Left ventricle myocardium inferior (tissue), 1 donor: ENCODE measurements around the gene PLEKHA6. TPM values are rescaled to one million over a fixed set of nuclear protein-coding genes. Genes with fewer than 3 reads are reported as not detected.
A peak's percentile ranks its signal among the peaks of the same experiment; 100 is the strongest.

ENCODE experiments used
- DNase-seq: peaks from one replicate; pipeline ENCODE4 v3.0.0-alpha.2; 2020
- H3K27ac ChIP-seq: fragments of 200-600 bp; replicated peaks from 2 replicates; pipeline ENCODE4 v1.8.0; 2021
- H3K27me3 ChIP-seq: fragments of 200-600 bp; 2 replicates; pipeline ENCODE4 v1.8.0; 2021; ENCODE audit warnings: low read depth
- H3K36me3 ChIP-seq: fragments of 200-600 bp; 2 replicates; pipeline ENCODE4 v1.8.0; 2021
- H3K4me1 ChIP-seq: fragments of 200-600 bp; 2 replicates; pipeline ENCODE4 v1.8.0; 2021
- H3K4me3 ChIP-seq: fragments of 200-600 bp; 2 replicates; pipeline ENCODE4 v1.8.0; 2021; ENCODE audit warnings: mild to moderate bottlenecking, moderate library complexity
- H3K9me3 ChIP-seq: fragments of 200-600 bp; replicated peaks from 2 replicates; pipeline ENCODE4 v1.8.0; 2021
- CTCF ChIP-seq: fragments of 200-600 bp; IDR thresholded peaks from 2 replicates; pipeline ENCODE4 v1.8.0; 2021; ENCODE audit warnings: antibody characterized with exemption, mild to moderate bottlenecking, borderline replicate concordance
- intact Hi-C: fragments of 100-400 bp; cut with micrococcal nuclease; formaldehyde crosslinking; loops from one replicate; pipeline ENCODE4 v1.11.0; 2022
- total RNA-seq: library from RNA; stranded (reverse); fragmentation: NEBNext Ultra II Directional; extraction: Animal tissue kit (Norgen Biotek cat#: 25700); gene quantifications from one replicate; pipeline ENCODE4 v1.2.1, GENCODE V29; 2021
- donor health status: DM: no; HTN: yes; CAD: no; lungs with severe emphysema.

The PLEKHA6 gene
- total RNA-seq, 1 donor from 2014 or later = 28.8 TPM

GRCh38 chr1:204283711-204284651 lies 75.7 kb downstream of the PLEKHA6 start:
- Histone ChIP-seq H3K27me3 (no peaks in the 10 kb centered on the region), H3K36me3 (no peaks in the 10 kb centered on the region), H3K27ac (peak overlapping the region; percentile 90), H3K9me3 (no peaks in the 10 kb centered on the region), H3K4me3 (peak overlapping the region; percentile 61), H3K4me1 (peaks cover 98% of the 10 kb centered on the region)
- peak; percentile 26 for TF ChIP-seq CTCF
- DNase-seq = no peak
- intact Hi-C loops = no loop called here

DNA sequence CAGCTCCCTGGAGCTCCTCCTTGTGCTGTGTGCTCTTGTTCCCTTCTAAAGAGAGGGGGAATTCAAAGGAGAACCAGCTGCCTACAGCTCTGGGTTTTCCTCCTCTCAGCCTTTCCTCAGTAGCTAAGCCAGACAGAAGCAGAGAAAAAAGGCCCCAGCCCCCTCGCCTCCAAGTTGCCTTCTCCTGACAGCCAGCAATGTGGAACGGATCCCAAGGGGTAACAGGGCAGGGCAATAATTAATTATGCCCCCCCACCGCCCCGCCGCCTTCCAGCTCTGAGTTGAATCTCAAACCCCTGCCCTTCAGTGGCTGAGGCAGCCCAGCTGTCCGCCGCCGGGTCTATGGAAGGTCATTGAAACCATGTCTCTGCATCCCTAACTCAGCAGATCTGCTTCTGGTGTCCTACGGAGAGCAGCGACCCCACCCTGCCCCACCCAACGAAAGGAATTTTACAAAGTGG lies 76.9 kb downstream of the PLEKHA6 start:
- TF ChIP-seq CTCF = no peak
- H3K27me3 ChIP-seq = no peaks in the 10 kb centered on the region
- no peak overlapping the region for H3K4me3 ChIP-seq
- no peaks in the 10 kb centered on the region for H3K36me3 ChIP-seq
- H3K4me1 ChIP-seq = peaks cover 97% of the 10 kb centered on the region
- H3K27ac ChIP-seq = peak overlapping the region; percentile 90
- H3K9me3 ChIP-seq = no peaks in the 10 kb centered on the region
- intact Hi-C loops = no loop called here
- no peak for DNase-seq

DNA sequence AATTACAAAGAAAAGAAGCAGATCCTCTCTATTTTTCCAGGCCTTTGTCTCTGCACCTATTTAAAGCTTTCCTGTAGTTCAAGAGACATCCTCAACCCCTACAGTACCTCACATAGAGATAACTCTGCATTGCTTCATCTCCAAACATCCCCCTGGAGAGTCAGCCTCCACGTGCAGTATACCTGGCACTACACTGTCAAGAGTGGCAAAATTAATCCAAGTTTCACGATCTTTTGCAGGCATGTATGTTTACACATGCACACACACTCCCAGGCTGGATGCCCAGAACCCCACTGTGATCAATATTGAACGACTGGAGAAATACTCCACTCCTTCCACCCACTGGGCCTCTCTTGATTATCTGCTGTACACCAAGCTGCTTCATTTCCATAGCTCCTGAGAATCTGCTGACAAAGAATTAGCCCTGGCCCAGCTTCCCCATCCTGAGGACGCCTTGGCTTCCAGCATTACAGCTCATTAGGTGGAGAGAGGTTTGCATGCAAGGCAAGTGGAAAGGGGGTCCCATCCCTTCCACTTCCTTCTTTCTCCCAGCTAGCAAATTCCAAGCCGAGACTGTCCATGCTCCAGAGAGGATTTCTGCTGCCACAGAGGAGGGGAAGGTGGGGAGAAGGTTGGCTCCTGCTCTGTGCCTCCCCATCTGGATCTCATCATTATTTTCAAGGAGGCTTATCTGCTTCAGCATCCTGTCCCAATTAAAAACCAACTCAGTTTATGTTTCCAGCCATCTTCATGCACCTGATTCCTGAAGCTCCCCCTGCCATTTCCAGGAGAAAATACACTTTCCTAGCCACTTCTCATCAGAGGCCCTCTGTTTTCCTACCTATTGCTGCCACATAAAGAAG lies 79.4 kb downstream of the PLEKHA6 start:
- Histone ChIP-seq H3K27ac (no peak overlapping the region), H3K9me3 (no peaks in the 10 kb centered on the region), H3K4me3 (no peak overlapping the region), H3K27me3 (no peaks in the 10 kb centered on the region), H3K4me1 (peaks cover 95% of the 10 kb centered on the region), H3K36me3 (no peaks in the 10 kb centered on the region)
- TF ChIP-seq CTCF = no peak
- no peak for DNase-seq
- intact Hi-C loops = no loop called here

- H3K4me3 ChIP-seq = no peak overlapping the region
- no peaks in the 10 kb centered on the region for H3K27me3 ChIP-seq
- intact Hi-C loops = no loop called here
- TF ChIP-seq CTCF = no peak
- no peak for DNase-seq
- H3K9me3 ChIP-seq = no peaks in the 10 kb centered on the region
- no peak overlapping the region for H3K27ac ChIP-seq
- H3K4me1 ChIP-seq = peaks cover 85% of the 10 kb centered on the region
- peaks cover 7% of the 10 kb centered on the region for H3K36me3 ChIP-seq
Measured at GRCh38 chr1:204278958-204279357, 80.8 kb downstream of the PLEKHA6 start.

- TF ChIP-seq CTCF = no peak
- Histone ChIP-seq H3K27me3 (no peaks in the 10 kb centered on the region), H3K4me3 (no peak overlapping the region), H3K4me1 (peaks cover 78% of the 10 kb centered on the region), H3K9me3 (no peaks in the 10 kb centered on the region), H3K36me3 (peaks cover 14% of the 10 kb centered on the region), H3K27ac (no peak overlapping the region)
- intact Hi-C loops = no loop called here
- no peak for DNase-seq
Measured at GRCh38 chr1:204278251-204278650, 81.5 kb downstream of the PLEKHA6 start.
